A549 treated with Hydrocortisone at 1 μM for 4 hours (cell line): ENCODE data around the gene CBLC. TPM values are rescaled to one million over a fixed set of nuclear protein-coding genes. Genes with fewer than 3 reads are reported as not detected.

Source experiments
- total RNA-seq: library from RNA; stranded (reverse); fragments of 200-300 nt; extraction: Qiagen RNA extraction; gene quantifications from 5 replicates; pipeline ENCODE4 v1.2.3, GENCODE V29; 2022

Gene CBLC, protein sequence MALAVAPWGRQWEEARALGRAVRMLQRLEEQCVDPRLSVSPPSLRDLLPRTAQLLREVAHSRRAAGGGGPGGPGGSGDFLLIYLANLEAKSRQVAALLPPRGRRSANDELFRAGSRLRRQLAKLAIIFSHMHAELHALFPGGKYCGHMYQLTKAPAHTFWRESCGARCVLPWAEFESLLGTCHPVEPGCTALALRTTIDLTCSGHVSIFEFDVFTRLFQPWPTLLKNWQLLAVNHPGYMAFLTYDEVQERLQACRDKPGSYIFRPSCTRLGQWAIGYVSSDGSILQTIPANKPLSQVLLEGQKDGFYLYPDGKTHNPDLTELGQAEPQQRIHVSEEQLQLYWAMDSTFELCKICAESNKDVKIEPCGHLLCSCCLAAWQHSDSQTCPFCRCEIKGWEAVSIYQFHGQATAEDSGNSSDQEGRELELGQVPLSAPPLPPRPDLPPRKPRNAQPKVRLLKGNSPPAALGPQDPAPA
- not detected in 5 replicates for total RNA-seq

DNA sequence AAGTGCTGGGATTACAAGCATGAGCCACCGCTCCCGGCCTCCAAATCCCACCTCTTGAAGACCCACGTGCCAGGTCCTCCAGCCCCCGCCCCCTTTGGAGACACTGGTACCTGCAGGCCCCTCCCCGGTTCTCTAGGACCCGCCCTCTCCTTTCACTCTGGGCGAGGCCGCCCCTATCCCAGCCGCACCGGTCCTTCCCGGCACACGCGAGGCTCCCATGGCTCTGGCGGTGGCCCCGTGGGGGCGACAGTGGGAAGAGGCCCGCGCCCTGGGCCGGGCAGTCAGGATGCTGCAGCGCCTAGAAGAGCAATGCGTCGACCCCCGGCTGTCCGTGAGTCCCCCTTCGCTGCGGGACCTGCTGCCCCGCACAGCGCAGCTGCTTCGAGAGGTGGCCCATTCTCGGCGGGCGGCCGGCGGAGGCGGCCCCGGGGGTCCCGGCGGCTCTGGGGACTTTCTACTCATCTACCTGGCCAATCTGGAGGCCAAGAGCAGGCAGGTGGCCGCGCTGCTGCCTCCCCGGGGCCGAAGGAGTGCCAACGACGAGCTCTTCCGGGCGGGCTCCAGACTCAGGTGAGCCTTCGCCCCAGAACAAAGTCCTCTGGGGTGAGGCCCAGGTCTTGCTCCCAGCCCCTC, at the start of gene CBLC:
Gene CBLC (plus strand): TSS at position 176 of the 633 bp plus-strand sequence. CDS start 42 bp downstream, at position 218.

DNA sequence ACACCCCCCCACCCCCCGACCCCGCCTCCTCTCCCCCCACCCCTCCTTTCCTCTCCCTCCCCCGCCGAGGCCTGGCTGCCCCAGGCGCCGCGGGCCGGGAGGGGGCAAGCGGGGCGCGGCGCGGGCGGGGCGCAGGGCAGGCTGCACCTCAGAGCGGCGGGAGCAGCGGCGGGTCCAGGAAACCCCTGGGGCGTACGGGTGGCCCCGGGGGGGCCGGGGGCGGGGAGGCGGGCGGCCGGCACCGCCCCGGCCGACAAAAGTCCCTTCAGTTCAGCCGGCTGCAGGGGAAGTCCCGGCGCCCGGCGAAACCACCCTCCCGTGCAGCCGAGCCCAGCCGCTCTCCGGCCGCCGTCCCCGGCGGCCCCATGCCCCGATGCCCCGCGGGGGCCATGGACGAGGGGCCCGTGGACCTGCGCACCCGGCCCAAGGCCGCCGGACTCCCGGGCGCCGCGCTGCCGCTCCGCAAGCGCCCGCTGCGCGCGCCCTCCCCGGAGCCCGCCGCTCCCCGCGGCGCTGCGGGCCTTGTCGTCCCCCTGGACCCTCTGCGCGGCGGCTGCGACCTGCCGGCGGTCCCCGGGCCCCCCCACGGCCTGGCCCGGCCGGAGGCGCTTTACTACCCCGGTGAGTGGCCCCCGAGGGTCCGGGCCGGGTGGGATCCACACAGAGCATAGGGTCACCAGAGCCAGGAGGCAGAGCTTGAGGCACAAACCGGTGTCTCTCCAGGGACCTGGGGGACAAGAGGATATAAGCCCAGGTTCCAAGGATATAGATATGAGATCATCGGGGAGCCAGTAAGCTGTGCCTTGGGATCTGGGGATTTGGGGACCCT, 29.1 kb upstream of the CBLC start, which contains the start of gene BCL3:
Gene BCL3 (plus strand): TSS at position 283 of the 829 bp plus-strand sequence. CDS start 83 bp downstream, at position 366.

GRCh38 chr19:44808463-44809371, 31.0 kb downstream of the CBLC start, which contains the start of gene BCAM:
Gene BCAM (plus strand): TSS chr19:44809103. CDS start chr19:44809125, 22 bp downstream.

GRCh38 chr19:44845612-44846454, 68.1 kb downstream of the CBLC start, which contains the start of gene NECTIN2:
Gene NECTIN2 (plus strand): TSS chr19:44846297. CDS start chr19:44846526, 229 bp downstream.

Other genes starting within 250 kb of the CBLC start
- 0.08 to 0.10 TPM in 2 of 5 replicates, not detected in the others for gene CEACAM20, start 248.2 kb upstream of the CBLC start, total RNA-seq
- gene IGSF23, start 164.3 kb upstream of the CBLC start, total RNA-seq, result 0.15 to 0.84 TPM (median 0.66 TPM) in 5 replicates
- gene PVR, start 134.0 kb upstream of the CBLC start, total RNA-seq, result 100 to 124 TPM (median 118 TPM) in 5 replicates
- gene CEACAM19, start 106.4 kb upstream of the CBLC start, total RNA-seq, result 8.8 to 10.3 TPM (median 9.3 TPM) in 5 replicates
- 0.08 to 0.12 TPM (median 0.08 TPM) in 4 of 5 replicates, not detected in the other for gene CEACAM16, start 78.7 kb upstream of the CBLC start, total RNA-seq
- gene BCL3, start 29.2 kb upstream of the CBLC start, total RNA-seq, result 36.7 to 63.9 TPM (median 55.2 TPM) in 5 replicates
- 67.1 to 85.2 TPM (median 79.0 TPM) in 5 replicates for gene BCAM, start 31.2 kb downstream of the CBLC start, total RNA-seq
- gene NECTIN2, start 68.4 kb downstream of the CBLC start, total RNA-seq, result 69.2 to 81.2 TPM (median 78.2 TPM) in 5 replicates
- 189 to 243 TPM (median 226 TPM) in 5 replicates for gene TOMM40, start 113.4 kb downstream of the CBLC start, total RNA-seq
- gene APOE, start 127.9 kb downstream of the CBLC start, total RNA-seq, result 11.7 to 21.1 TPM (median 12.6 TPM) in 5 replicates
- 94.7 to 123 TPM (median 118 TPM) in 5 replicates for gene APOC1, start 136.7 kb downstream of the CBLC start, total RNA-seq
- gene APOC4, start 164.3 kb downstream of the CBLC start, total RNA-seq, result not detected in 5 replicates
- gene APOC2, start 168.2 kb downstream of the CBLC start, total RNA-seq, result 0.30 TPM in 1 of 5 replicates, not detected in the others
- gene CLPTM1, start 177.5 kb downstream of the CBLC start, total RNA-seq, result 151 to 173 TPM (median 167 TPM) in 5 replicates
- 21.3 to 43.3 TPM (median 38.2 TPM) in 5 replicates for gene RELB, start 223.6 kb downstream of the CBLC start, total RNA-seq